ENCODE results near the gene ZCCHC14.

DNA sequence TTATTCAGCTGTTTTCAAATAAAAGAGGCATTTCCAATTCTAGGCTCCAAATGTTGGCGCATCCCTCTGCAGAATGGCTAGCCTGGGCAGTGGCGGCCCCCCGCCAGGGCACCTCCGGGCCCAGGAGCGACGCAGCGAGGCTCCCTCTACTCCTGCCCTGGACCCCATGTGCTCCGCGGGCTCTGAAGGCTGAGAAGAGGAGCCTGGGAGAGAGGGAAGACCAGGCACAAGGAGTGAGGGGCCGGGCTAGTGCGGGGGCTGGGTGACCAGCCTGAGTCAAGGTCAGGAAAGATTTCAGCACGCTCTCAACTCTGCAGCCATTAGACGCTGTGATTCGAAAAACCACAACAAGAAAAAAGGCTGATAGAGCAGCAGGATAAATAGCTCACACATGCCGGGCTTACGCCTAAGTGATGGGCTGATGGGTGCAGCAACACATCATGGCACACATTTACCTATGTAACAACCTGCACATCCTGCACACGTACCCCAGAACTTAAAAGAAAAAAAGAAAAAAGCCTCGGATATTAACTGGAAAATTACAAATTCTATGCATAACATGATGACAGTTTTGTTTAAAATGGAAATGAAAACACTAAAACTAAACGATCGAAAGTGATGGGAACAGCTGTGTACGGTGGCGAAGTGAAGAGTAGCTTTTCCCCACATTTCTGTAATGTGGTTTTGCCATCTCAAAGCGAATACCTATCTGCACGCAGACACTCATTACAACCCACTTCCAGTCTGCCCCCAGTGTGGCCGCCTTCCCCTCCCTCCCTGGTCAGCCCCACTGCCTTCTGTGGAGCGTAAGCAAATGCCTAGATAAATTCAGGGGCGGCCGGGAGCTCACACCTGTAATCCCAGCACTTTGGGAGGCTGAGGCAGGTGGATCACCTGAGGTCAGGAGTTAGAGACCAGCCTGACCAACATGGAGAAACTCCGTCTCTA is 56.3 kb downstream of the ZCCHC14 start:
- TF ChIP-seq CTCF (IDR thresholded peaks at IDR 0.05) (no peak), POLR2A (IDR thresholded peaks at IDR 0.05) (no peak)
